ENCODE measurements around the gene WIF1.
A peak's percentile ranks its signal among the peaks of the same experiment; 100 is the strongest.

WIF1 gene

DNA sequence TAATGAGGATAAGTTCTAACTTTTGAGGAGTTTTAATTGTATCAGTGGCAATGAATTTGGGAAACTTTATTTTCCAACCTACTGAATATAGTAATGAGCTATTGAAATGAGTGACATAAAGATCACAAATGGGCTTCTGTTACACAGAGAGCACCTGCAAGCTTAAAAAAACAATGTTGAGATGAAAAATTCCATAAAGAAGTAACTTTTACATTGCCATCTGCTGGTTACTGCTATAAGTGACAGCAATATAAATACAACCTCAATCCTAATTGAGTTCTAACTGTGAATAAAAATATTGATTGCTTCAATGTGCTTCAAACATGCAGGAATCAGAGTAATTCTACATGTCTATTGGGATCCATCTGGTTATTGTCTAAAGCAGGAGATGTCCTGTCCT, 14.2 kb downstream of the WIF1 start:
- Histone ChIP-seq H3K27me3 (ENCODE audit: control insufficient read depth, insufficient read depth, low read length) (no peaks in the 10 kb centered on the region), H3K4me3 (ENCODE audit: low read depth, low read length) (no peak overlapping the region), H3K27ac (no peak overlapping the region), H3K4me1 (no peaks in the 10 kb centered on the region), H2AFZ (no peak overlapping the region), H3K9me3 (ENCODE audit: control insufficient read depth, low read length) (no peaks in the 10 kb centered on the region), H3K79me2 (no peaks in the 10 kb centered on the region), H3K4me2 (ENCODE audit: low read length) (no peak overlapping the region), H3K9ac (no peak overlapping the region), H3K36me3 (ENCODE audit: control insufficient read depth, insufficient read depth, low read length) (no peaks in the 10 kb centered on the region)
- TF ChIP-seq, protein P1, sequence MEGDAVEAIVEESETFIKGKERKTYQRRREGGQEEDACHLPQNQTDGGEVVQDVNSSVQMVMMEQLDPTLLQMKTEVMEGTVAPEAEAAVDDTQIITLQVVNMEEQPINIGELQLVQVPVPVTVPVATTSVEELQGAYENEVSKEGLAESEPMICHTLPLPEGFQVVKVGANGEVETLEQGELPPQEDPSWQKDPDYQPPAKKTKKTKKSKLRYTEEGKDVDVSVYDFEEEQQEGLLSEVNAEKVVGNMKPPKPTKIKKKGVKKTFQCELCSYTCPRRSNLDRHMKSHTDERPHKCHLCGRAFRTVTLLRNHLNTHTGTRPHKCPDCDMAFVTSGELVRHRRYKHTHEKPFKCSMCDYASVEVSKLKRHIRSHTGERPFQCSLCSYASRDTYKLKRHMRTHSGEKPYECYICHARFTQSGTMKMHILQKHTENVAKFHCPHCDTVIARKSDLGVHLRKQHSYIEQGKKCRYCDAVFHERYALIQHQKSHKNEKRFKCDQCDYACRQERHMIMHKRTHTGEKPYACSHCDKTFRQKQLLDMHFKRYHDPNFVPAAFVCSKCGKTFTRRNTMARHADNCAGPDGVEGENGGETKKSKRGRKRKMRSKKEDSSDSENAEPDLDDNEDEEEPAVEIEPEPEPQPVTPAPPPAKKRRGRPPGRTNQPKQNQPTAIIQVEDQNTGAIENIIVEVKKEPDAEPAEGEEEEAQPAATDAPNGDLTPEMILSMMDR (IDR thresholded peaks at IDR 0.05): peak; percentile 7

DNA sequence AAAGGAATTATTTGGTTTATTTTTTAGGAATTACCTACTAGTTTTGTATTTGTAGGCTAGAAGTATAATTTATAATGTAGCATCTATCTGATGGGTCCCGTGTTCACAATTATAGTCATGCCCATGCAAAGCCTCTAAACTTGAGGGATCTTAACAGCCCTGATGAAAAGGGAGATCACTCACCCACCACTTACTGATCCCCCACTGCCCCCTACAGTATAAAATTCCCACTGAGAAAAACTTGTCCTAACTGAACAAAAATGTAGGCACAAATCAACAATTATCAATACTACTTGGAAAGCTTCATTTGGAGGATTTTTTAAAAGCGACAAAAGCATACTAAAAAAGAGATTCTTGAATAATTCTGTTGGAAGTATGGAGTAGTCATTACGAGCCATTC, 21.0 kb downstream of the WIF1 start:
- Histone ChIP-seq H2AFZ (no peak overlapping the region), H3K79me2 (no peaks in the 10 kb centered on the region), H3K36me3 (ENCODE audit: control insufficient read depth, insufficient read depth, low read length) (no peaks in the 10 kb centered on the region), H3K27ac (no peak overlapping the region), H3K4me3 (ENCODE audit: low read depth, low read length) (no peak overlapping the region), H3K4me2 (ENCODE audit: low read length) (no peak overlapping the region), H3K27me3 (ENCODE audit: control insufficient read depth, insufficient read depth, low read length) (no peaks in the 10 kb centered on the region), H3K9ac (no peak overlapping the region), H3K9me3 (ENCODE audit: control insufficient read depth, low read length) (no peaks in the 10 kb centered on the region), H3K4me1 (no peaks in the 10 kb centered on the region)
- TF ChIP-seq, protein P1 (IDR thresholded peaks at IDR 0.05): no peak

DNA sequence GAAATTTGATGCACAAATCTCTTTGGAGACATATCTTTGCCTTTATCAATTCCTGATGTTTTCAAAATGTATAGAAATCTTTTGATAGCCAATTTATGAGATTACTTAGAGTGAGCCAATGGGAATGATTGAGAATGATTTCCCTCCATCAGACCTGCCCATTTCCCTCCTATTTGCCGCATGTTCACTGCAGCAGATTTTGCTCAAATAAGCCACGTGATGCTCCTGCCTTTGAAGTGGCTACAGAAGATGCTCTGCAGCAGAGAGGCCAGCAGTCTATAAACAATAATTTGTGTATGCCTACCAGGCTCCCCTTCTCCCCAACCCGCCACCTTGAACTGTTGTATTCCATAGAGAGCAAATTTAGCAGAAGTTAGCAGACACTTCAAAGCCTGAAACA, 21.9 kb downstream of the WIF1 start:
- Histone ChIP-seq H2AFZ (no peak overlapping the region), H3K27ac (no peak overlapping the region), H3K79me2 (no peaks in the 10 kb centered on the region), H3K4me3 (ENCODE audit: low read depth, low read length) (no peak overlapping the region), H3K9ac (no peak overlapping the region), H3K36me3 (ENCODE audit: control insufficient read depth, insufficient read depth, low read length) (no peaks in the 10 kb centered on the region), H3K27me3 (ENCODE audit: control insufficient read depth, insufficient read depth, low read length) (no peaks in the 10 kb centered on the region), H3K4me2 (ENCODE audit: low read length) (no peak overlapping the region), H3K9me3 (ENCODE audit: control insufficient read depth, low read length) (no peaks in the 10 kb centered on the region), H3K4me1 (no peaks in the 10 kb centered on the region)
- TF ChIP-seq, protein P1 (IDR thresholded peaks at IDR 0.05): no peak

DNA sequence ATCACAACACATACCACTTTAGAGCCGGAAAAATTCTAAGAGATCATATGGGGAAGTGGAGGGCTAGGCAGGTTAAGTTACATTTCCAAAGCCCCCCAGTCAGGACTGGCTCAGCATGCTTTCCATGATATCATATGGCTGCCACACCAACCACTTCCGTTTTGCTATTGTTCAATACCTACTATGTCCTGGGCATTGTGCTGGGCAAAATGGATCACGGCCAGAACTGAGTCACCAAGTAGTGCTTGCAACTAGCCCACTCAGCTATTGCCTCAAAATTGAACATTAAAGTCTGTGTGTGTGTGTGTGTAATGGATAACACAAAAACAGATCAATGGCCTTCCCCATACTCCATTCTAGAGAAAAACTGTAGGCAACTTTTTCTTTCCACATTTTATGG, 22.7 kb downstream of the WIF1 start:
- H3K4me2 ChIP-seq (ENCODE audit: low read length): no peak overlapping the region
- no peak overlapping the region for H2AFZ ChIP-seq
- no peak overlapping the region for H3K27ac ChIP-seq
- TF ChIP-seq, protein P1 (IDR thresholded peaks at IDR 0.05): no peak
- no peaks in the 10 kb centered on the region for H3K4me1 ChIP-seq
- no peaks in the 10 kb centered on the region for H3K36me3 ChIP-seq (ENCODE audit: control insufficient read depth, insufficient read depth, low read length)
- no peak overlapping the region for H3K9ac ChIP-seq
- H3K9me3 ChIP-seq (ENCODE audit: control insufficient read depth, low read length): no peaks in the 10 kb centered on the region
- no peak overlapping the region for H3K4me3 ChIP-seq (ENCODE audit: low read depth, low read length)
- no peaks in the 10 kb centered on the region for H3K27me3 ChIP-seq (ENCODE audit: control insufficient read depth, insufficient read depth, low read length)
- H3K79me2 ChIP-seq: no peaks in the 10 kb centered on the region

DNA sequence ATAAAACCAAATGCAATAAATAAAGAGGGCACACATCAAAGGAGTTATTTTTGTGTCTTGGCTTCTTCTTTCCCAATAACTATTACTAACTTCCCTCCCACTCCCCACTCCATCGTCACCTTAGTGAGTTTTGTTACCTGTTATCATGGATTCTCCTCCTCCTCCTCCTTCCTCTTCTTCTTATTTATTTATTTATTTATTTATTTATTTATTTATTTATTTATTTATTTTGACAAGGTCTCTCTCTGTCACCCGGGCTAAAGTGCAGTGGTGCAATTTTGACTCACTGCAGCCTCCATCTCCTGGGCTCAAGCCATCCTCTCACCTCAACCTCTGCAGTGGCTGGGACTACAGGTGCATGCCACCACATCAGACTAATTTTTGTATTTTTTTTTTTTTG, 26.4 kb downstream of the WIF1 start:
- Histone ChIP-seq H3K4me1 (no peaks in the 10 kb centered on the region), H3K4me2 (ENCODE audit: low read length) (no peak overlapping the region), H3K4me3 (ENCODE audit: low read depth, low read length) (no peak overlapping the region), H2AFZ (no peak overlapping the region), H3K79me2 (no peaks in the 10 kb centered on the region), H3K36me3 (ENCODE audit: control insufficient read depth, insufficient read depth, low read length) (no peaks in the 10 kb centered on the region), H3K27me3 (ENCODE audit: control insufficient read depth, insufficient read depth, low read length) (peaks cover 5% of the 10 kb centered on the region), H3K27ac (no peak overlapping the region), H3K9me3 (ENCODE audit: control insufficient read depth, low read length) (no peaks in the 10 kb centered on the region), H3K9ac (no peak overlapping the region)
- TF ChIP-seq, protein P1 (IDR thresholded peaks at IDR 0.05): no peak
